GM13976 (cell line): ENCODE data around the gene CALML5.

Experiments used
- DNase-seq: peaks from one replicate; pipeline ENCODE4 v3.0.0; 2012; ENCODE audit warnings: low spot score
- CTCF ChIP-seq: IDR thresholded peaks from 2 replicates; pipeline ENCODE4 v1.5.1; 2012; ENCODE audit warnings: borderline replicate concordance, mild to moderate bottlenecking; ENCODE audit not compliant: insufficient read depth; ENCODE audit errors: extremely low read depth, missing control alignments, control extremely low read depth
- in situ Hi-C: fragments of 300-500 bp; cut with MboI; formaldehyde crosslinking; loops from one replicate; pipeline ENCODE4 v1.12.0; 2022; ENCODE audit warnings: low sequenced_read_pairs, mixed read lengths, inconsistent platforms; ENCODE audit not compliant: unreplicated experiment

CALML5 gene

GRCh38 chr10:5497289-5497688 lies 2.1 kb downstream of the CALML5 start:
- in situ Hi-C loops: no loop called here
- TF ChIP-seq CTCF: no peak
- DNase-seq: no peak

GRCh38 chr10:5496261-5497250 lies 2.8 kb downstream of the CALML5 start:
- TF ChIP-seq CTCF: no peak
- no peak for DNase-seq
- in situ Hi-C loops: no loop called here

GRCh38 chr10:5494611-5495010 lies 4.8 kb downstream of the CALML5 start:
- no peak for TF ChIP-seq CTCF
- in situ Hi-C loops: no loop called here

GRCh38 chr10:5493691-5494090 lies 5.7 kb downstream of the CALML5 start:
- TF ChIP-seq CTCF: no peak
- in situ Hi-C loops: no loop called here
- no peak for DNase-seq

More at GRCh38 chr10:5494611-5495010, 4.8 kb downstream of the CALML5 start:
- DNase-seq: no peak

- in situ Hi-C loops: no loop called here
- no peak for TF ChIP-seq CTCF
- no peak for DNase-seq
Measured at GRCh38 chr10:5492929-5493576, 6.3 kb downstream of the CALML5 start.

GRCh38 chr10:5492322-5492855 lies 7.0 kb downstream of the CALML5 start:
- in situ Hi-C loops: no loop called here
- no peak for DNase-seq
- TF ChIP-seq CTCF: no peak
